Kidney capillary endothelial cell (primary cell): ENCODE results near the gene FSTL4.

Experiments
- DNase-seq: peaks from one replicate; pipeline ENCODE4 v3.0.0-alpha.2; 2018; ENCODE audit warnings: low spot score

Gene FSTL4

DNA sequence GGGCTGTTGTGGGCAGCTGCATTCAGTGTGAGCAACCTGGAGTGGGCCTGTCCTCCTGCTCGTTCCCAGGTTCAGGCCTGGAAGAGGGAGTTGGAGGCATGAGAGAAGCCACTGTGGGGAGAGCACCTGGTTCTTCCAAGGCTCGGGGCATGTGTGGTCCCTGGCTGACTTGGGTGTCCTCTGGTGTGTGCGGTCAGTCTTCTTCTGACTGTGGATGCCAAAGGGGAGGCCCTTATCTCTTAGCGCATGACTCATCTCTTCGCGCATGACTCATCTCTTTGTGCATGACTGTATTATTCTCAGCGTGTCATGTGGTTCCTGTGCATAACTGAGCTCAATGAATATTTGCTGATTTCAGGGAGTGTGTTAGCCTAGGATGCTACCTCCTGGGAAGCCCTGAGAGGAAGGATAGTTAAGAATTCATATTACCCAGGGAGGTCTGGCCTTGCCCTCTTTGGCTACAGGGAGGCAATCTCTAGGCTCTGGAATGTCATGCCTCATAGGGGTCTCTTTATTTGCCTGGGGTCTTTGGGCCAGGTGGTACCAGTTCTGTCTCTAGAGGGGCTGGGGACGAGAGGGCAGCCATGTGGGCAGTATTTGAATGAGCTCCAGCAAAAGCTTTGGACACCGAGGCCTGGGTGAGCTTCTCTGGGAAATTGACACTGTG lies 371.8 kb downstream of the FSTL4 start:
- peak; percentile 88 for DNase-seq

- DNase-seq: no peak
Measured at GRCh38 chr5:133238426-133239205, 373.7 kb downstream of the FSTL4 start.

- DNase-seq: no peak
Measured at GRCh38 chr5:133236976-133237375, 375.4 kb downstream of the FSTL4 start.

DNA sequence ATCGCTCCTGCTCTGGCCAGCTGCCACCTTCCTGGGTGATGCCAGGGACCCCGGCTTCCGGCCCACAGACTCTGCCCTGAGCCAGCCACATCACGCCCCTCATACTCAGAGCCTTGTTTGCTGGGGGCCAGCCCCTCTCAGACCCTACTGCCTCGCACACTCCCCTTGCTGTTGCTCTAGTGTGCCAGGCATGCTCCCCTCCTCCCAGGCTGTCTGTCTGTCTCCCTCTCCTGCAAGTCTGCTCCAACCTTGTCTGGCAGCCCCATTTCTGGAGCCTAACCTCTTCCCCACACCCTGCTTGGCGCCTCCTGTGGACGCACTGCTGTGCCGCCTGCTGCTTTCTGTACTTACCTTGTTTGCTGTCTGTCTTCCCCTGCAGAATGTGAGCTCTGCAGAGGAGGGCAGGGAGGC lies 375.8 kb downstream of the FSTL4 start:
- DNase-seq: no peak

DNA sequence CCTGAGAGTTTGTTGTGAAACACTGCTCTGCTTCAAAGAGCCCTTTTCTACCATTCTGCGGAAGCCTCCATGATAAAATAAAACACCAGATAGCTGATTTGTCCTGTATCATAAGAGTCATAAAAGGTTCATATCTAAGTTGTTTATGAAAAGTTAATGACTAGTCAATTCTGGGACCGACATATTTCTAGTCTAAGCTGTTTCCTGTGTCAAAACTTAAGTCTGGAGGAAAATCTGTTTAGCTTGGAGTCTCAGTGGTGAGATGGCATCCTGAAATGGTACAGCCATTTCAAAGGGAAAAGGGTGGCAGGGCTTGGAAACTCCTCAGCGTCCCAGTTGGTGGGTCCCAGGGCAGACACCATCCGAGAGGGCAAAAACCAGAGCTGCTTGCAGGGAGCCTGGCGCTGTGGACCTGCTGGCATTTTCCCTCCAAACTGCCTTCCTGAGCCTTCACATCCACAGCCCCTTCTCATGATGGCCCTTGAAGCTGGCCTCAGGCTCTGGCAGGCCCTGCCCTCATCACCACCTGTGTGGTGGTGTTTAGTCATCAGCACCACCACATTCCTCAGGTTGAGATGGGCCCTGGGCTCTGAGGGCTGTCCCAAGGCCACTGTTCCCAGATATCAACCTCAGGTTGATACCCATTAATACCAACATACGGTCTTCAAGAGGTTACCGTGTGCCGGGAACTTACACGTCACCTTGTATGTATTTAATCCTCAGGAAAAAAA lies 376.5 kb downstream of the FSTL4 start:
- no peak for DNase-seq

DNA sequence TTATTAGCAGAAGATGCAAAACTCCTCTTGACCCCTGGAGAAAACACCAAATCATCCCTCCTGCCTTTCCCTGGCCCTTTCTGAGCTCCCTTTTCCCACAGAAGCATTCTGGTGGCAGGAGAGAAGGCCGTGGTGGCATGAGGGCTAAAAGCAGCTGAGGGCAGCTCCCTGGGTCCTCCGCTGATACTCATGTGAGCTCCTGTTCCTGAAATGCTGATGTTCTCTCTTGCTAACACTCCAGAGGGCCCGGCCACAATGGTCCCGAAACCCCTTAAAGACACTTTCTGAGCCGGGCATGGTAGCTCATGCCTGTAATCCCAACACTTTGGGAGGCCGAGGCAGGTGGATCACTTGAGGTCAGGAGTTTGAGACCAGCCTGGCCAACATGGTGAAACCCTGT lies 377.4 kb downstream of the FSTL4 start:
- DNase-seq: no peak

- DNase-seq: no peak
Measured at GRCh38 chr5:133234273-133234672, 378.1 kb downstream of the FSTL4 start.

GRCh38 chr5:133233616-133234015 lies 378.7 kb downstream of the FSTL4 start:
- no peak for DNase-seq

- no peak for DNase-seq
Measured at GRCh38 chr5:133232911-133233310, 379.4 kb downstream of the FSTL4 start.

GRCh38 chr5:133232435-133232834 lies 379.9 kb downstream of the FSTL4 start:
- no peak for DNase-seq

DNA sequence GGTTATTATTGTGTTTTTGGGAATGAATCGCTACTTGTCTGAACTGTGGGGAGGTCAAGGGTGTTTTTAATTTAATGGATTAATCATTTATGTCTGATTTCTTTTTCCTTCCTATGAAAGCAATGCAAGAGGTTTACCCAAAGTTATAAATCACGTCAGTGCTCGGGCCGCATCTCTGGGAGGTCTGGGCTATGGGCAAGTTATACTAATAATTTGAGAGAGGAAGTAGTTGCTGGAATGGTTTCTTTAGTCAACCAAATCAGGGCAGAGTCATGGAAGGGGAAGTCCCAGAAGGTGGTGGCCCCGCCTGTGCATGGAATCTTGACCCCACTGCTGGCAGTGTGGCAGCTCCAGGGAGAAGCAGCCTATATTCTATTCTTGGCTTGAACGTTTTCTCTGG lies 380.3 kb downstream of the FSTL4 start:
- no peak for DNase-seq

GRCh38 chr5:133230823-133231578 lies 381.3 kb downstream of the FSTL4 start:
- no peak for DNase-seq

DNA sequence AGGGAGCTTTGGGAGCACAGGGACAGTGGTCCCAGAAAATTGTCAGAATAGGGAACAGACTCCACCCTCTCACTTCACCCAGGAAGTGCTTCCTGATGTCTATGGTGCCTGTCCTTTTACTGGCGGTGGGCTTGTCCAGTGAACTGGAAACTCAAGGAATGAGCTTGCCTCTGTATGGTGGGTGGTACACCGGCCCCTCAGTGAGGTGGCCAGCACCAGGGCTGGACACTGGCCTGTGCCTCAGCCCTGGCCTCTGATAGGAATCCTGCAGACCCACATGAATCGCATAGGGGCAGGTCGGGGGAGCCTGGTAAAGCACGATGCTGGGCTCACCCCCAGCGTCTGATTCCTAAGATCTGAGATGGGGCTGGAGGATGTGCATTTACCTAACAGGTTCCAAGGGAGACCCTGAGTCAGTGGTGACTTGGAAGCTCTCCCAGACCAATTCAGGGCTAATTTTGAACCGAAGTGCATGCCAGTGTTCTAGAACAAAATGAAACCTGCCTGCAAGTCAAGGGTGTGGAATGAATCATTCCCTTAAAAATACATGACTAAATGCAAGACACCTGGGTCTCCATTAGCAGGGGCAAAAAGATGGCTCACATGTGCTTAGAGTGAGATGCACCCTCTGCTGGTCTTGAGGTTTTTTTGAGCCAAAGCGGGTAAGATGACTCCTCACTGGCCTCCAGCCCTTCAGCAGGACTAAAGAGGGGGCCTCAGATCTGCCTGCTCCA lies 382.2 kb downstream of the FSTL4 start:
- DNase-seq: no peak

DNA sequence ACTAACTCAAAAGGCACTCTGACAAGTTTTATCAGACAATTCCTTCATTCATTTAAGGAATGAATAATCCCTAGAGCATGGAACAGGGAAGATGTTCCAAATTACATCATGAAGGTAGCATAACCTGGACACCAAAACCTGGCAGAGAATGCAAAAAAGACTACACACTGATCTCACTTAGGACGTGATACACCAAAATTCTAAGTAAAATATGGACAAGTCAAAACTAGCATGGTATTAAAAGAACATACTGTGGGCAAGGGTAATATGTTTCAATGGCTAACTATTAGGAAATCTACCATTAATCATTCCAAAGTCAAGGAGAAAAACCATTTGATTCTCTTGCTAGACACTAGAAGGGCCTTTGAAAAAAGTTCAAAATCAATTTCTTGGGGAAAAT lies 384.0 kb downstream of the FSTL4 start:
- no peak for DNase-seq

DNA sequence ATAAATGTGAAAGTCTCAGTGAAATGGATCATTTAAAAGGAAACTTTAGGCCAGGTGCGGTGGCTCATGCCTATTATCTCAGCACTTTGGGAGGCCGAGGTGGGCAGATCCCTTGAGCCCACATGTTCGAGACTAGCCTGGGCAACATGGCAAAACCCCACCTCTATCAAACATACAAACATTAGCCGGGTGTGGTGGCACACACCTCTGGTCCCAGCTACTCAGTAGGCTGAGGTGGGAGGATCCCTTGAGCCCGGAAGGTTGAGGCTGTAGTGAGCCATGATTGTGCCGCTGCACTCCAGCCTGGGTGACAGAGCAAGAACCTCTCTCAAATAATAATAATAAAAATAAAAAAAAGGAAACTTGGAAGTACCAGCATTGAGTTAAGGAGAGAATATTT lies 384.4 kb downstream of the FSTL4 start:
- DNase-seq: no peak

DNA sequence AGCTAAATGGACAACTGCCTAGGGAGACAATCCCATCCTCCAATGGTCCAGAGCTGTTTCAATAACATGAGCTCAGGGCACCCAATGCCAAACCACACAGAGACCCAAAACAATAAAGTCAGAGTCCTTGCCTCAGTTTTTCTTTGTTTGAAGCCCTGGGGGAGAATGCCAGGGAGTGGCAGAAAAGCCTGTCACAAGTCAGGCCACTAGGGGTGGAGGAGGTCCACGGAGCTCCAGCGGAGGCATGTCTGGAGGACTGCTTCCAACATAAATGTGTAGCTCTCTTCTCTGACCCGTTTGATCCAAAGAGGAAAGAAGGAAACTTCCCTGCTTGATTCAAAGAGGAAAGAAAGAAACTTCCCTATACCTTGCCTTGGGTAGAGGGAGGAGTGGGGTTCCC lies 385.3 kb downstream of the FSTL4 start:
- DNase-seq: no peak

GRCh38 chr5:133226186-133226585 lies 386.2 kb downstream of the FSTL4 start:
- no peak for DNase-seq

DNA sequence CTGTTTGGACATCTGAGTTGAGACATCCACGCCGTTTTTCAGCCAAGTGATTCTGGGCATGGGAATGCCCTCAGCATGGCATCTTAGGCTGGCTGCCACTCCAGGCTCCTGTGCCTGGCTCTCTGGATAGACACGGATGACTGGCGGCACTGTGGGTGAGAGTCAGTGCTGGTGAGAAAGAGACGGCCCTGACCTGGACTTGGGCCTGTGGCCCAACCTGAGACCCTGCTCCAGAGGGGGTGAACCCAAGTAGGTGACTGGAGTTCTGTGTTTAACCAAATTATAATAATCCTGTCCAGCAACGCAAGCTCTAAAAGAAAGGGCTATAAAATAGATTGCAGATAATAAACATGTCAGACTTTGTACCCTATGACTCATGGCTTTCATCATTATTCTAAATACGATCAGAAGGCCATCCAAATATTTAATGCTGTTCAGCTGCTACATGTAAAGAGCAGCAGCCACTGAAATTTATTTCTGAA lies 386.6 kb downstream of the FSTL4 start:
- DNase-seq: no peak

GRCh38 chr5:133222979-133223378 lies 389.4 kb downstream of the FSTL4 start:
- no peak for DNase-seq

DNA sequence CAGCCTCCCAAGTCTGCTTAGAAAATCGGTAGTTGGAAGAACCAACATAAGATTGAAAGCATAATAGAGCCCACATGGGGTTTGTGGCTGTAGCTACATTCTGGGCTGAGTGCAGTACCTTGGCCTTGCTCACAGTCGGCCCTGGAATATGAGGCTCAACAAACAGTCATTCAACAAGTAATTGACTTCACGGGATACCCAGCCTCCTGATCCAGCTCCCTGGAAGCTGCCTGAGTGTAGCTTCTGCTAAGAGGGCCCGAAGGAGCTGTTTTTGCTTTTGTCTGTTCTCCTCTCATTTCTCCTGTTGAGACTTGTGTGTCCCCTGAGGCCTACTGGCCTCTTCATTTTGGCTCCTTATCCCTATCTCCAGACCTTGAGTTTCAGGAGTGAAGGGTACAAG lies 389.8 kb downstream of the FSTL4 start:
- no peak for DNase-seq

DNA sequence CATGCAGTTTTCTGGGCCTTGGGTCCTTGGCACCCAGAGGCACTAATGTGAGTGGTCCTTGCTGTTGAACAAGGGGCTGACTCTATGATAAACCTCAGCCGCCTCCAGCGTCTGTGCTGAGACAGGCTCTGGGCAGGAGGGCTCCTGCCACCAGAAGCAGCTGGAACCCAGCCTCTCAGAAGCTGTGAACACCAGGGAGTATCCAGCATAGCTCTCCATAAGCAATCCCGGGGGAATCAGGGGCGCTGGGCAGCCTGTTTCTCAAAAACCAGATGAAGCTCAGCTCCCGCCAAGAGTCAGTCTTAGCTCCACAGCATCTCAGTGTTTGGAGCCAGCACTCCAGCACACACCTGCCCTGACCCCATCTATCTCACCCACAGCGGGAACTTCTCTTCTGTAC lies 390.3 kb downstream of the FSTL4 start:
- no peak for DNase-seq
